Measurements from ENCODE around the gene HADHA. TPM values are rescaled to one million over a fixed set of nuclear protein-coding genes. Genes with fewer than 3 reads are reported as not detected.

HADHA gene
- total and polyA plus RNA-seq, 2 donors (not counting 1 experiment from before 2014, with no cell fraction given) = 155 to 162 TPM

- no peaks in the 10 kb centered on the region for H3K9me3 ChIP-seq (ENCODE audit: control insufficient read depth, insufficient read depth, low read depth, low read length)
- no peaks in the 10 kb centered on the region for H3K79me2 ChIP-seq (ENCODE audit: control insufficient read depth, insufficient read depth, low read length)
- no peaks in the 10 kb centered on the region for H3K4me1 ChIP-seq (ENCODE audit: control insufficient read depth, extremely low read depth, insufficient read depth, low read length)
- TF ChIP-seq, protein P1, sequence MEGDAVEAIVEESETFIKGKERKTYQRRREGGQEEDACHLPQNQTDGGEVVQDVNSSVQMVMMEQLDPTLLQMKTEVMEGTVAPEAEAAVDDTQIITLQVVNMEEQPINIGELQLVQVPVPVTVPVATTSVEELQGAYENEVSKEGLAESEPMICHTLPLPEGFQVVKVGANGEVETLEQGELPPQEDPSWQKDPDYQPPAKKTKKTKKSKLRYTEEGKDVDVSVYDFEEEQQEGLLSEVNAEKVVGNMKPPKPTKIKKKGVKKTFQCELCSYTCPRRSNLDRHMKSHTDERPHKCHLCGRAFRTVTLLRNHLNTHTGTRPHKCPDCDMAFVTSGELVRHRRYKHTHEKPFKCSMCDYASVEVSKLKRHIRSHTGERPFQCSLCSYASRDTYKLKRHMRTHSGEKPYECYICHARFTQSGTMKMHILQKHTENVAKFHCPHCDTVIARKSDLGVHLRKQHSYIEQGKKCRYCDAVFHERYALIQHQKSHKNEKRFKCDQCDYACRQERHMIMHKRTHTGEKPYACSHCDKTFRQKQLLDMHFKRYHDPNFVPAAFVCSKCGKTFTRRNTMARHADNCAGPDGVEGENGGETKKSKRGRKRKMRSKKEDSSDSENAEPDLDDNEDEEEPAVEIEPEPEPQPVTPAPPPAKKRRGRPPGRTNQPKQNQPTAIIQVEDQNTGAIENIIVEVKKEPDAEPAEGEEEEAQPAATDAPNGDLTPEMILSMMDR (conservative IDR thresholded peaks at IDR 0.05 in 1 of 2, IDR thresholded peaks at IDR 0.05 in 1 of 2; ENCODE audit: low read depth in 1 of 2, low read length in 2 of 2) = no peak
- TF ChIP-seq EZH2 (IDR thresholded peaks at IDR 0.05; ENCODE audit: low read length, missing control alignments) = no peak
- H3K4me3 ChIP-seq (replicated peaks in 1 of 4; ENCODE audit: control extremely low read depth in 1 of 4, insufficient read depth in 1 of 4, low read depth in 3 of 4, low read length in 4 of 4) = no peak overlapping the region
- H3K27me3 ChIP-seq (ENCODE audit: control insufficient read depth, insufficient read depth, low read length) = no peaks in the 10 kb centered on the region
- H4K20me1 ChIP-seq (ENCODE audit: control insufficient read depth, extremely low read depth, insufficient read depth, low read length) = no peaks in the 10 kb centered on the region
- peak; percentile 7 to 44 for DNase-seq (ENCODE audit: low read depth in 2 of 2)
- H2AFZ ChIP-seq (ENCODE audit: low read length) = no peak overlapping the region
- no peak overlapping the region for H3K27ac ChIP-seq (ENCODE audit: insufficient read depth, low read length)
- H3K36me3 ChIP-seq (ENCODE audit: control insufficient read depth, insufficient read depth, low read length) = peaks cover 29% of the 10 kb centered on the region
- no peak overlapping the region for H3K9ac ChIP-seq (ENCODE audit: insufficient read depth, low read length)
- no peak overlapping the region for H3K4me2 ChIP-seq (ENCODE audit: extremely low read depth, insufficient read depth, low read length)
Measured at GRCh38 chr2:26195040-26195984, 49.1 kb downstream of the HADHA start.

DNA sequence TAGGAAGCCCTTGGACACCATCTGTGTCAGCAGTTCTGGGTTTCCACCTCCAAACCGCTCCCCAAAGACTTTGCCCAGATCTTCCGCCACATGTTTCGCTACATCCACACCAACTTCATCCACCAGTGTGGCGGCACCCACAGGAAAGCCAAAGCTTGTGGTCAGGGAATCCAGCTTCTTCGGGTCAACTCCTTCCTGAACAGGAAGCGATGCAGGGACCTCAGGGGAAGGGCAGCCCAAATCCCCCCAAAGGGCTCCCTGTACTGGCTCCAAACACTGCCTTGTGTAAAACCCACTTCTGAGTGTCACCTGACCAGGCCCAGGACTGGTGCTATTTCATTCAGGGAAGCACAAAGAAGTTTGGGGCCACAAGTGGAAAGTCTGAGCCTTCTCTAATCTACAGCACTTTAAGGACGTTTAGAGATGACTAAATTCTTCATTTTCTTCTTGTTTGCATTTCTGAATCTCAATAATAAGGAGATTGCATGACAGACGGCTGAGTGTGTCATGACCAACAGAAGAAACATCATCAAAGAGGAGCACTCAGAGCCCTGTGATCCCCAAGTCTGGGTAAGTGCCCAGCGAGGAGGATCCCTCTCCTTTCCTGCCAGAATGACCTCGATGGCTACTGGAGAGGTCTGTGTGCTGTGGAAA lies 50.7 kb downstream of the HADHA start:
- H3K4me1 ChIP-seq (ENCODE audit: control insufficient read depth, extremely low read depth, insufficient read depth, low read length) = no peaks in the 10 kb centered on the region
- peaks cover 27% of the 10 kb centered on the region for H3K36me3 ChIP-seq (ENCODE audit: control insufficient read depth, insufficient read depth, low read length)
- no peaks in the 10 kb centered on the region for H3K9me3 ChIP-seq (ENCODE audit: control insufficient read depth, insufficient read depth, low read depth, low read length)
- H2AFZ ChIP-seq (ENCODE audit: low read length) = no peak overlapping the region
- H3K9ac ChIP-seq (ENCODE audit: insufficient read depth, low read length) = no peak overlapping the region
- no peak for DNase-seq (ENCODE audit: low read depth in 2 of 2)
- no peaks in the 10 kb centered on the region for H4K20me1 ChIP-seq (ENCODE audit: control insufficient read depth, extremely low read depth, insufficient read depth, low read length)
- H3K27me3 ChIP-seq (ENCODE audit: control insufficient read depth, insufficient read depth, low read length) = no peaks in the 10 kb centered on the region
- H3K79me2 ChIP-seq (ENCODE audit: control insufficient read depth, insufficient read depth, low read length) = no peaks in the 10 kb centered on the region
- no peak overlapping the region for H3K4me3 ChIP-seq (replicated peaks in 1 of 4; ENCODE audit: control extremely low read depth in 1 of 4, insufficient read depth in 1 of 4, low read depth in 3 of 4, low read length in 4 of 4)
- no peak overlapping the region for H3K27ac ChIP-seq (ENCODE audit: insufficient read depth, low read length)
- H3K4me2 ChIP-seq (ENCODE audit: extremely low read depth, insufficient read depth, low read length) = no peak overlapping the region
- TF ChIP-seq EZH2 (IDR thresholded peaks at IDR 0.05; ENCODE audit: low read length, missing control alignments) = no peak
- TF ChIP-seq, protein P1 (conservative IDR thresholded peaks at IDR 0.05 in 1 of 2, IDR thresholded peaks at IDR 0.05 in 1 of 2; ENCODE audit: low read depth in 1 of 2, low read length in 2 of 2) = no peak
